HepG2 (cell line): ENCODE results near the gene MADD. TPM values are rescaled to one million over a fixed set of nuclear protein-coding genes. Genes with fewer than 3 reads are reported as not detected.

Experiments
- ATF2 ChIP-seq: sonication (generic); formaldehyde crosslinking; IDR thresholded peaks from 2 replicates; pipeline ENCODE4 v1.4.0; 2020; ENCODE audit warnings: missing genetic modification reagents
- BCL6 ChIP-seq: IDR thresholded peaks from 2 replicates; pipeline ENCODE4 v1.6.1; 2016; ENCODE audit warnings: missing genetic modification reagents, missing compliant biosample characterization
- DR1 ChIP-seq: sonication (generic); formaldehyde crosslinking; IDR thresholded peaks from 2 replicates; pipeline ENCODE4 v1.8.0; 2021; ENCODE audit warnings: mild to moderate bottlenecking, missing genetic modification reagents, inconsistent platforms
- ELK4 ChIP-seq: sonication (generic); formaldehyde crosslinking; IDR thresholded peaks from 2 replicates; pipeline ENCODE4 v1.9.0; 2021; ENCODE audit warnings: missing genetic modification reagents, borderline replicate concordance
- ERF ChIP-seq: IDR thresholded peaks from 2 replicates; pipeline ENCODE4 v1.6.1; 2018; ENCODE audit warnings: missing biosample characterization, missing genetic modification reagents
- ETV6 ChIP-seq: sonication (generic); formaldehyde crosslinking; conservative IDR thresholded peaks from 2 replicates; pipeline ENCODE4 v1.4.0; 2020; ENCODE audit warnings: missing genetic modification reagents
- FOXA1 ChIP-seq, 2 experiments: fragments of 450-650 bp in 1 of 2; sonication (generic) in 1 of 2; formaldehyde crosslinking in 1 of 2; IDR thresholded peaks; 2 replicates each; pipeline versions ENCODE4 v1.4.0 to v1.6.1; 2016 to 2020; ENCODE audit warnings: missing genetic modification reagents in 1 of 2
- GABPB1 ChIP-seq: IDR thresholded peaks from 2 replicates; pipeline ENCODE4 v1.6.1; 2016; ENCODE audit warnings: mild to moderate bottlenecking, missing genetic modification reagents, moderate library complexity, missing compliant biosample characterization
- GZF1 ChIP-seq: sonication (generic); formaldehyde crosslinking; IDR thresholded peaks from 2 replicates; pipeline ENCODE4 v1.5.1; 2020; ENCODE audit warnings: mild to moderate bottlenecking, missing genetic modification reagents
- HMG20B ChIP-seq: conservative IDR thresholded peaks from 2 replicates; pipeline ENCODE4 v1.6.1; 2016; ENCODE audit warnings: missing genetic modification reagents, missing compliant biosample characterization
- ONECUT2 ChIP-seq: sonication (generic); formaldehyde crosslinking; IDR thresholded peaks from 2 replicates; pipeline ENCODE4 v1.4.0; 2020; ENCODE audit warnings: missing genetic modification reagents
- PHF8 ChIP-seq: sonication (generic); formaldehyde crosslinking; IDR thresholded peaks from 2 replicates; pipeline ENCODE4 v1.5.0; 2020; ENCODE audit warnings: missing genetic modification reagents
- POLR2AphosphoS2 ChIP-seq: IDR thresholded peaks from 2 replicates; pipeline ENCODE4 v1.6.1; 2011; ENCODE audit warnings: low read depth, low read length, improper control_type of control experiment
- SMARCC2 ChIP-seq: fragments of 450-650 bp; IDR thresholded peaks from 2 replicates; pipeline ENCODE4 v1.6.1; 2017; ENCODE audit warnings: antibody characterized with exemption, mild to moderate bottlenecking
- THAP11 ChIP-seq: IDR thresholded peaks from 2 replicates; pipeline ENCODE4 v1.6.1; 2016; ENCODE audit warnings: missing biosample characterization, missing genetic modification reagents
- TIGD3 ChIP-seq: sonication (generic); formaldehyde crosslinking; IDR thresholded peaks from 2 replicates; pipeline ENCODE4 v1.5.1; 2020; ENCODE audit warnings: mild to moderate bottlenecking, missing genetic modification reagents, borderline replicate concordance
- ZNF383 ChIP-seq: sonication (generic); formaldehyde crosslinking; IDR thresholded peaks from 2 replicates; pipeline ENCODE4 v1.4.0; 2020; ENCODE audit warnings: missing genetic modification reagents, mild to moderate bottlenecking, borderline replicate concordance
- ZNF501 ChIP-seq: sonication (generic); formaldehyde crosslinking; IDR thresholded peaks from 2 replicates; pipeline ENCODE4 v1.5.1; 2020; ENCODE audit warnings: mild to moderate bottlenecking, moderate library complexity, missing genetic modification reagents
- ZNF503 ChIP-seq: sonication (generic); formaldehyde crosslinking; IDR thresholded peaks from 2 replicates; pipeline ENCODE4 v1.4.0; 2020; ENCODE audit warnings: missing genetic modification reagents
- ZNF615 ChIP-seq: sonication (generic); formaldehyde crosslinking; IDR thresholded peaks from 2 replicates; pipeline ENCODE4 v1.5.0; 2020; ENCODE audit warnings: mild to moderate bottlenecking, missing genetic modification reagents, borderline replicate concordance
- ZNF629 ChIP-seq: sonication (generic); formaldehyde crosslinking; conservative IDR thresholded peaks from 2 replicates; pipeline ENCODE4 v1.5.0; 2020; ENCODE audit warnings: missing genetic modification reagents
- ZNF83 ChIP-seq: sonication (generic); formaldehyde crosslinking; IDR thresholded peaks from 2 replicates; pipeline ENCODE4 v1.4.0; 2020; ENCODE audit warnings: missing genetic modification reagents, mild to moderate bottlenecking, borderline replicate concordance
- ZNF878 ChIP-seq: sonication (generic); formaldehyde crosslinking; IDR thresholded peaks from 2 replicates; pipeline ENCODE4 v1.8.1; 2023; ENCODE audit warnings: mild to moderate bottlenecking, missing genetic modification reagents, moderate library complexity
- ZSCAN20 ChIP-seq: sonication (generic); formaldehyde crosslinking; IDR thresholded peaks from 2 replicates; pipeline ENCODE4 v1.4.0; 2020; ENCODE audit warnings: missing genetic modification reagents, mild to moderate bottlenecking, borderline replicate concordance
- ZSCAN29 ChIP-seq: sonication (generic); formaldehyde crosslinking; conservative IDR thresholded peaks from 2 replicates; pipeline ENCODE4 v1.4.0; 2020; ENCODE audit warnings: mild to moderate bottlenecking, missing genetic modification reagents
- polyA plus RNA-seq, 8 experiments: library from polyadenylated mRNA; depleted of rRNA in 3 of 8; stranded (reverse) in 7 of 8; unstranded in 1 of 8; fragments of >200 nt; fragmentation: Illumina TruSeq in 4 of 8; extraction: Trizol in 4 of 8; gene quantifications; 2 replicates each; pipeline versions ENCODE4 v1.2.1 to v1.2.3, GENCODE V29; 2011 to 2016; ENCODE audit warnings: low read depth in 4 of 8, missing spikeins in 1 of 8, mixed read lengths in 1 of 8; ENCODE audit not compliant: insufficient read depth in 1 of 8
- total RNA-seq, 5 experiments: library from RNA; depleted of rRNA; stranded (reverse); fragments of >200 nt; fragmentation: Illumina TruSeq; extraction: Trizol; gene quantifications; 2 replicates each; pipeline ENCODE4 v1.2.3, GENCODE V29; 2016; ENCODE audit warnings: low read depth in 1 of 5

Gene MADD
- total and polyA plus RNA-seq, 2 of the 13 experiments (the other 11 are each of a cell fraction or from before 2014, with no cell fraction given) = 18.0 to 29.2 TPM

- TF ChIP-seq POLR2AphosphoS2 = no peak
- no peak for TF ChIP-seq FOXA1 (IDR thresholded peaks at IDR 0.05)
- no peak for TF ChIP-seq FOXA1 (CRISPR knock-in tag; IDR thresholded peaks at IDR 0.05)
- 0 out of 2 replicates have a peak, but pooled peaks have one; percentile 28 for TF ChIP-seq ZSCAN29 (CRISPR knock-in tag)
- TF ChIP-seq ZNF629 (CRISPR knock-in tag) = no peak
- no peak for TF ChIP-seq ONECUT2 (CRISPR knock-in tag)
- no peak for TF ChIP-seq HMG20B (CRISPR knock-in tag)
- no peak for TF ChIP-seq ZNF83
- TF ChIP-seq PHF8 (CRISPR knock-in tag) = peak; percentile 61
- no peak for TF ChIP-seq ZNF615 (CRISPR knock-in tag)
- TF ChIP-seq THAP11 (CRISPR knock-in tag) = peak; percentile 94
- no peak; the same call in 1 of the 2 replicates for TF ChIP-seq ERF
- peak; percentile 81 for TF ChIP-seq ZNF501 (CRISPR knock-in tag)
- no peak; the same call in 1 of the 2 replicates for TF ChIP-seq ATF2 (CRISPR knock-in tag)
- TF ChIP-seq ELK4 = no peak
- TF ChIP-seq GABPB1 = peak; percentile 73
- TF ChIP-seq ZNF503 = 0 out of 2 replicates have a peak, but pooled peaks have one; percentile 50
- TF ChIP-seq BCL6 = no peak; the same call in 1 of the 2 replicates
- TF ChIP-seq DR1 = no peak
- no peak for TF ChIP-seq GZF1 (CRISPR knock-in tag)
- TF ChIP-seq ZNF383 (CRISPR knock-in tag) = no peak; the same call in 1 of the 2 replicates
- 0 out of 2 replicates have a peak, but pooled peaks have one; percentile 26 for TF ChIP-seq ZSCAN20
- TF ChIP-seq TIGD3 (CRISPR knock-in tag) = no peak
- no peak; the same call in 1 of the 2 replicates for TF ChIP-seq ETV6 (CRISPR knock-in tag)
- peak; percentile 69 for TF ChIP-seq ZNF878 (CRISPR knock-in tag)
- no peak for TF ChIP-seq SMARCC2
These were observed 718 bp upstream of the MADD start (continued) for GRCh38 chr11:47269002-47269828.
